ENCODE measurements around the gene COBL. TPM values are rescaled to one million over a fixed set of nuclear protein-coding genes. Genes with fewer than 3 reads are reported as not detected.

The COBL gene
- 10 to 100 TPM; 66.1 to 75.7 TPM for total RNA-seq
- long read RNA-seq, partial matches to known transcripts: 13 of 29 reads
- long read RNA-seq, other reads (novel, unspliced or antisense): 16 of 29 reads

- ATAC-seq: peak; percentile 64
- intact Hi-C loops (cut with DNase I, micrococcal nuclease): no loop called here
- peak; percentile 48 to 70 for DNase-seq
Observed at GRCh38 chr7:51316666-51317581, at the start of gene COBL. Gene COBL (minus strand): TSS chr7:51316809. CDS start chr7:51316633, 176 bp downstream.

- ATAC-seq (no peak), DNase-seq (no peak)
- intact Hi-C loops (cut with DNase I, micrococcal nuclease): loop anchor here (5.0 to 10.0 kb wide), 3 partner anchors 61 to 204 kb away; no protein-coding TSS in a partner anchor
Observed at GRCh38 chr7:51366172-51366728, 49.6 kb upstream of the COBL start.

GRCh38 chr7:51357821-51358220 is 41.2 kb upstream of the COBL start:
- ATAC-seq: no peak
- intact Hi-C loops (cut with DNase I, micrococcal nuclease): no loop called here
- DNase-seq: no peak

- DNase-seq (no peak), ATAC-seq (peak; percentile 53)
- intact Hi-C loops (cut with DNase I, micrococcal nuclease): no loop called here
Observed at GRCh38 chr7:51356849-51357516, 40.4 kb upstream of the COBL start.

- DNase-seq: no peak
- intact Hi-C loops (cut with DNase I, micrococcal nuclease): no loop called here
- ATAC-seq: no peak
Observed at GRCh38 chr7:51354897-51355296, 38.3 kb upstream of the COBL start.

- ATAC-seq (no peak), DNase-seq (no peak)
- intact Hi-C loops (cut with DNase I, micrococcal nuclease): no loop called here
Observed at GRCh38 chr7:51354434-51354833, 37.8 kb upstream of the COBL start.

GRCh38 chr7:51352174-51353100 is 35.8 kb upstream of the COBL start:
- DNase-seq (no peak), ATAC-seq (no peak)
- intact Hi-C loops (cut with DNase I, micrococcal nuclease): no loop called here

- DNase-seq (no peak), ATAC-seq (no peak)
- intact Hi-C loops (cut with DNase I, micrococcal nuclease): no loop called here
Observed at GRCh38 chr7:51351661-51352060, 35.1 kb upstream of the COBL start.

GRCh38 chr7:51350546-51350896 is 33.9 kb upstream of the COBL start:
- intact Hi-C loops (cut with DNase I, micrococcal nuclease): no loop called here
- ATAC-seq (peak; percentile 60), DNase-seq (no peak)

GRCh38 chr7:51349820-51350545 is 33.4 kb upstream of the COBL start:
- DNase-seq (peak; percentile 64 to 80), ATAC-seq (peak; percentile 95)
- intact Hi-C loops (cut with DNase I, micrococcal nuclease): no loop called here

- DNase-seq (no peak), ATAC-seq (no peak)
Observed at GRCh38 chr7:51346126-51346525, 29.5 kb upstream of the COBL start.

GRCh38 chr7:51344406-51345138 is 28.0 kb upstream of the COBL start:
- DNase-seq (no peak), ATAC-seq (peak; percentile 40)
- intact Hi-C loops (cut with DNase I, micrococcal nuclease): no loop called here

More at GRCh38 chr7:51346126-51346525, 29.5 kb upstream of the COBL start:
- intact Hi-C loops (cut with DNase I, micrococcal nuclease): no loop called here

- ATAC-seq (no peak), DNase-seq (no peak)
- intact Hi-C loops (cut with DNase I, micrococcal nuclease): no loop called here
Observed at GRCh38 chr7:51340936-51341335, 24.3 kb upstream of the COBL start.

- ATAC-seq (peak; percentile 20), DNase-seq (no peak)
- intact Hi-C loops (cut with DNase I, micrococcal nuclease): no loop called here
Observed at GRCh38 chr7:51340029-51340838, 23.6 kb upstream of the COBL start.

- DNase-seq (no peak), ATAC-seq (no peak)
- intact Hi-C loops (cut with DNase I, micrococcal nuclease): no loop called here
Observed at GRCh38 chr7:51335057-51335456, 18.4 kb upstream of the COBL start.

- ATAC-seq (no peak), DNase-seq (no peak)
- intact Hi-C loops (cut with DNase I, micrococcal nuclease): no loop called here
Observed at GRCh38 chr7:51329696-51330263, 13.2 kb upstream of the COBL start.

Data from left colon (tissue), 2 donors.